Thoracic aorta (tissue), 2 donors: ENCODE measurements around the gene RTN4RL2. TPM values are rescaled to one million over a fixed set of nuclear protein-coding genes. Genes with fewer than 3 reads are reported as not detected.

ENCODE experiments used
- ATAC-seq: fragments of 150-250 bp; one replicate; pipeline ENCODE4 v1.8.0; 2017; ENCODE audit warnings: low read depth; ENCODE audit not compliant: insufficient number of reproducible peaks, low FRiP score
- DNase-seq: peaks from one replicate; pipeline ENCODE4 v3.0.0-alpha.2; 2020; ENCODE audit warnings: low spot score
- H3K27ac ChIP-seq, 2 donors: fragments of 200-600 bp; sonication (generic); 1 replicate in 1 of 2; 2 replicates in 1 of 2; pipeline ENCODE4 v1.5.1; 2016; ENCODE audit warnings: mild to moderate bottlenecking in 2 of 2, moderate library complexity in 2 of 2
- H3K27me3 ChIP-seq: fragments of 200-600 bp; sonication (generic); replicated peaks from 2 replicates; pipeline ENCODE4 v1.6.0; 2016; ENCODE audit warnings: mild to moderate bottlenecking; ENCODE audit not compliant: insufficient read depth
- H3K36me3 ChIP-seq: fragments of 200-600 bp; sonication (generic); one replicate; pipeline ENCODE4 v1.5.1; 2016
- H3K4me1 ChIP-seq, 2 donors: fragments of 200-600 bp; sonication (generic); 1 replicate in 1 of 2; 2 replicates in 1 of 2; pipeline versions ENCODE4 v1.5.1 to v1.6.0; 2016; ENCODE audit warnings: low read depth in 2 of 2, mild to moderate bottlenecking in 1 of 2; ENCODE audit not compliant: control insufficient read depth in 1 of 2
- H3K4me3 ChIP-seq: fragments of 200-600 bp; sonication (generic); 2 replicates; pipeline ENCODE4 v1.5.1; 2016; ENCODE audit warnings: mild to moderate bottlenecking
- H3K9me3 ChIP-seq: fragments of 200-600 bp; sonication (generic); 2 replicates; pipeline ENCODE4 v1.5.1; 2016
- CTCF ChIP-seq: fragments of 200-600 bp; sonication (generic); IDR thresholded peaks from one replicate; pipeline ENCODE4 v1.5.1; 2019; ENCODE audit warnings: antibody characterized with exemption
- total RNA-seq, 2 donors: library from RNA; depleted of rRNA; stranded (reverse); fragments of >200 nt; gene quantifications; one replicate each; pipeline versions ENCODE4 v1.1.0 to v1.2.3, GENCODE V29; 2016

Gene RTN4RL2
- total RNA-seq, 2 donors from 2014 or later, result 0.35 TPM; not detected in 1

DNA sequence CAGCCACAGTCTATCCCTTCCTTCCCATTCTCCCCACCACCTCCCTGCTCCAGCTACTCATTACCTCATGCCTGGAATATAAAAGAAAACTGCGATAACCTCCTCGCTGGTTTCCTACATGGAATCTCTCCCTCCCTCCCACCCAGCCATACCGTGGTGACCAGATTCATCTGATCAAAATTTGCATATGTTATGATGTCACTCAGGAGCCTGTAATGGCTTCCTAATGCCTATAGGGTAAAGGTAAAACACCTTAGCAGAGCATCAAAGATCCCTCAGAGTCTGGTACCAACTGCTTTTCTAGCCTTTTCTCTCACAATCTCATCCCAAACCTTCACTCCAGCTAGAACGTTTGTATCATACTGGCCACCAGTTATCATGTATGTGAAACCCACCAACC, 19.6 kb downstream of the RTN4RL2 start:
- peaks cover 12 to 28% of the 10 kb centered on the region in 2 donors for H3K4me1 ChIP-seq
- no peak overlapping the region for H3K27ac ChIP-seq
- H3K4me3 ChIP-seq, result no peak overlapping the region
- H3K36me3 ChIP-seq, result peaks cover 4% of the 10 kb centered on the region
- no peaks in the 10 kb centered on the region for H3K9me3 ChIP-seq
- ATAC-seq (no peak), DNase-seq (no peak)
- peaks cover 6% of the 10 kb centered on the region for H3K27me3 ChIP-seq
- no peak for TF ChIP-seq CTCF

GRCh38 chr11:57480409-57481137, 20.2 kb downstream of the RTN4RL2 start:
- Histone ChIP-seq H3K27me3 (peaks cover 6% of the 10 kb centered on the region), H3K9me3 (no peaks in the 10 kb centered on the region), H3K27ac (no peak overlapping the region), H3K36me3 (peaks cover 11% of the 10 kb centered on the region), H3K4me1 (peaks cover 12 to 27% of the 10 kb centered on the region in 2 donors), H3K4me3 (no peak overlapping the region)
- peak; percentile 57 for TF ChIP-seq CTCF
- no peak for DNase-seq
- no peak for ATAC-seq

DNA sequence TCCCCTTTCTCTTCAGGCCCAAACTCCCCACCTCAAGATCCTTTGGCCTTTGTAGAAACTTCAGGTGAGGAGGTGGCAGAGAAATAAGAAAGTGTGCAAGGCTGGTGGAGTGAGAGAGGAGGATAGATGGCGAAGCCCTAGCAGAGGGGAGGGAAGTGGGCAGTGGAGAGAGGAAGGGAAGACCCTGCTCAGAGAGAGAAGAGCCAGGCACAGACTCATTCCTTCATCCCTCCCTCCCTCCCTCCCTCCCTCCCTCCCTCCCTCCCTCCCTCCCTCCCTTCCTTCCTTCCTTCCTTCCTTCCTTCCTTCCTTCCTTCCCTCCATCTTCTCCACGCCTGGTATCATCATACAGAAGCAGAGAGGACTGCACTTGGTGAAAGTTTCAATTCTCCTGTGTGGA, 21.0 kb downstream of the RTN4RL2 start:
- Histone ChIP-seq H3K9me3 (no peaks in the 10 kb centered on the region), H3K27me3 (peaks cover 6% of the 10 kb centered on the region), H3K36me3 (peaks cover 14% of the 10 kb centered on the region), H3K4me3 (no peak overlapping the region), H3K27ac (no peak overlapping the region), H3K4me1 (peaks cover 6 to 19% of the 10 kb centered on the region in 2 donors)
- TF ChIP-seq CTCF, result no peak
- no peak for DNase-seq
- ATAC-seq, result no peak

GRCh38 chr11:57481915-57482781, 21.8 kb downstream of the RTN4RL2 start:
- H3K9me3 ChIP-seq, result no peaks in the 10 kb centered on the region
- peaks cover 6 to 11% of the 10 kb centered on the region in 2 donors for H3K4me1 ChIP-seq
- H3K27ac ChIP-seq, result no peak overlapping the region
- peaks cover 6% of the 10 kb centered on the region for H3K27me3 ChIP-seq
- peaks cover 14% of the 10 kb centered on the region for H3K36me3 ChIP-seq
- ATAC-seq (no peak), DNase-seq (no peak)
- no peak for TF ChIP-seq CTCF
- H3K4me3 ChIP-seq, result no peak overlapping the region
